Activated T-helper 1 cell treated with anti-CD3 and anti-CD28 coated beads, Interleukin-12 subunit alpha, Interleukin-12 subunit beta, Interleukin-2, Interleukin-4 antibody, amounts not matched to agents 30 ng/mL and 10 ng/mL and 1 ng/mL, durations not matched to agents 14 hours and 24 hours and 36 hours (primary cell): ENCODE measurements around the gene SPRED3. TPM values are rescaled to one million over a fixed set of nuclear protein-coding genes. Genes with fewer than 3 reads are reported as not detected.

Source experiments
- DNase-seq: peaks from one replicate; pipeline ENCODE4 v3.0.0; 2021; ENCODE audit warnings: low spot score
- H3K27ac Mint-ChIP-seq: one replicate; pipeline ENCODE4 v1.8.0; 2021; ENCODE audit warnings: mild to moderate bottlenecking, mixed read lengths
- H3K27me3 Mint-ChIP-seq: one replicate; pipeline ENCODE4 v1.8.0; 2022; ENCODE audit warnings: mild to moderate bottlenecking, moderate library complexity, mixed read lengths; ENCODE audit not compliant: insufficient read depth
- H3K36me3 Mint-ChIP-seq: one replicate; pipeline ENCODE4 v1.8.0; 2021; ENCODE audit warnings: low read depth, mixed read lengths
- H3K4me1 Mint-ChIP-seq: one replicate; pipeline ENCODE4 v1.8.0; 2021; ENCODE audit warnings: low read depth, mixed read lengths
- H3K4me3 Mint-ChIP-seq: one replicate; pipeline ENCODE4 v1.8.0; 2021; ENCODE audit warnings: mild to moderate bottlenecking, moderate library complexity, mixed read lengths
- H3K9me3 Mint-ChIP-seq: one replicate; pipeline ENCODE4 v1.8.0; 2021; ENCODE audit warnings: mixed read lengths
- intact Hi-C: fragments of 100-400 bp; cut with micrococcal nuclease; formaldehyde crosslinking; loops from one replicate; pipeline ENCODE4 v1.15.1; 2024
- total RNA-seq: library from RNA; stranded (reverse); gene quantifications from 2 replicates; pipeline ENCODE4 v1.2.3, GENCODE V29; 2022

SPRED3 gene
- total RNA-seq, 1 donor from 2014 or later: 2.2 TPM

DNA sequence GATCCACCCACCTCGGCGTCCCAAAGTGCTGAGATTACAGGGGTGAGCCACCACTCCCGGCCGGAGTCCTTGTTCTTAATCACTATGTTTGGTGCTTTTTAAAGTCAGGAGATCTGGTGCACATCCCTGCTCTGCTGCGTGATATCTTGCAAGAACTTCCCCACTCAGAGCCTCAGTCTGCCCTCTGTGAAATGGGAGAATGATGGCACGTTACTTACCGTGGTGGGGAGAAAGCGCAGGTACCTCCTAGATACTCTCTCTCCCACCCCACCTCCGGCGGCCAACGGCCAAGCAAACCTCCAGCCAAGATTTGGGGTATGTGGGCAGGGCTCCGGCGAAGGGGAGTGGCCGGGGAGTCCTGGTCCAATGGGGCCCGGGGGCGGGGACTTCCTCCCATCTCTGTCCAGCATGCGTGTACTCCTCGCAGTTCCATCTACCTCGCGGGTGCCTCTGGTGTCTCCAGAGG lies 44.8 kb downstream of the SPRED3 start, which contains the start of gene RYR1:
TSS of gene RYR1 (plus strand) at position 424 of the 466 bp plus-strand sequence. CDS start 139 bp downstream, outside the sequence.
- peak; percentile 43 for DNase-seq
- Mint-ChIP-seq H3K36me3 (no peaks in the 10 kb centered on the region), H3K4me1 (peaks cover 22% of the 10 kb centered on the region), H3K27ac (peak within 1 kb of the TSS; percentile 51), H3K9me3 (no peaks in the 10 kb centered on the region), H3K4me3 (peak within 1 kb of the TSS; percentile 72), H3K27me3 (peaks cover 20% of the 10 kb centered on the region)
- intact Hi-C loops: no loop called here

DNA sequence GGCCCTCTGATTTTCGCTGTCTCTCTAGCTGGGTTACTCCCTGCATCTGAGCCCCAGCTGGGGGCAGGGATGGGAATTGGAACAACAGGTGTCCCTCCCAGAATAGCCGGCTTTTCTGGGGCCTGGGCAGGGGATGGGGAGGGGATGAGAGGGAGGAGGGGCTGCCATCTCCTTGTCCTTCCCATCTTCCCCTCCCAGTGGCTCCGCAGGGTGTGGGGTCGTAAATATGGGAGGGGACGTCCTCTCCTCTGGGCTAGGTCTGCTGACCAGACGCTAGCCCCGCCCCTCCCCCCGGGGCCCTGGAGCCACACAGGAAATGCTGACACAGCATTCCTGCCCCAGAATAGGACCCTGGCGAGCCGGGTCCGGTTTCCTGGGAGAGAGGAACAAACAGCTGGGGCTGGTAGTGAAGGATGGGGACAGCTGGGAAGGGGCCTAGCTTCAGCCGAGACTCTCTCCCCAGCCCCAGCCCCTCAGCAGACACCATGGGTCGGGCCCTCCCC lies 46.1 kb downstream of the SPRED3 start:
- Mint-ChIP-seq H3K27ac (no peak overlapping the region), H3K9me3 (no peaks in the 10 kb centered on the region), H3K36me3 (no peaks in the 10 kb centered on the region), H3K27me3 (peaks cover 20% of the 10 kb centered on the region), H3K4me1 (peaks cover 12% of the 10 kb centered on the region), H3K4me3 (peak overlapping the region; percentile 4)
- no peak for DNase-seq
- intact Hi-C loops: no loop called here

DNA sequence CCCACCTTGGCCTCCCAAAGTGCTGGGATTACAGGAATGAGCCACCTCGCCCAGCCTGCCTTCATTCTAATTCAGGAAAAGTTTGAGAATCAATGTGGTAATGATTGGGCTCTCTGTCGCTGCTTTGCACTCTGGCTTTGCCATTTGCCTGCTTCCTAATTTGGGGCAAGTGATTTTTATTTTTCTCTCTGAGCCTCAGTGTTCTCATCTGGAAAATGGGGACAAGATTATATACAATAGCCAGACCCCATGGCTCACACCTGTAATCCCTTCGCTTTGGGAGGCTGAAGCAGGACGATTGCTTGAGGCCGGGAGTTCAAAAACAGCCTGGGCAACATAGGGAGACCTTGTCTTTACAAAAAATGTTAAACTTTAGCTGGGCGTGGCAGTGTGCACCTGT lies 48.8 kb downstream of the SPRED3 start:
- peaks cover 18% of the 10 kb centered on the region for H3K27me3 Mint-ChIP-seq
- no peak overlapping the region for H3K27ac Mint-ChIP-seq
- intact Hi-C loops: no loop called here
- no peaks in the 10 kb centered on the region for H3K36me3 Mint-ChIP-seq
- no peaks in the 10 kb centered on the region for H3K9me3 Mint-ChIP-seq
- H3K4me3 Mint-ChIP-seq: no peak overlapping the region
- H3K4me1 Mint-ChIP-seq: peaks cover 9% of the 10 kb centered on the region
- DNase-seq: no peak

DNA sequence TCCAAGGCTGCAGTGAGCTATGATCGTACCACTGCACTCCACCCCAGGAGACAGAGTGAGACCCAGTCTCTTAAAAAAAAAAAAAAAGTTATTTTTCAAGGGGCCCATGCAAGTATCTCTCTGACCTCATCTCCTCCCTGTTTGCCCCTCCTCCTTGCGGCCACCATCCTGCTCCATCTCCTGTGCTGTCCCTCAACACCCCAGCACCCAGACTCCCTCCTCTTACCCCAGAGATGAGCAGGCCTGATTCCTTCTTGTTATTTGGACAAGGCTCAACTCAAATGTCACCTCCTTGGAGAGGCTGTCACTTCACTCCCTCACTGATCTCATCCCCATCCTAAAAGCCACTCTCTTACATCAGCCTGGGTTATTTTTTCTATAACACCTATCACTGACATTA lies 49.4 kb downstream of the SPRED3 start:
- no peaks in the 10 kb centered on the region for H3K36me3 Mint-ChIP-seq
- H3K9me3 Mint-ChIP-seq: no peaks in the 10 kb centered on the region
- no peak overlapping the region for H3K4me3 Mint-ChIP-seq
- peaks cover 18% of the 10 kb centered on the region for H3K27me3 Mint-ChIP-seq
- DNase-seq: no peak
- H3K27ac Mint-ChIP-seq: no peak overlapping the region
- peaks cover 9% of the 10 kb centered on the region for H3K4me1 Mint-ChIP-seq
- intact Hi-C loops: no loop called here

DNA sequence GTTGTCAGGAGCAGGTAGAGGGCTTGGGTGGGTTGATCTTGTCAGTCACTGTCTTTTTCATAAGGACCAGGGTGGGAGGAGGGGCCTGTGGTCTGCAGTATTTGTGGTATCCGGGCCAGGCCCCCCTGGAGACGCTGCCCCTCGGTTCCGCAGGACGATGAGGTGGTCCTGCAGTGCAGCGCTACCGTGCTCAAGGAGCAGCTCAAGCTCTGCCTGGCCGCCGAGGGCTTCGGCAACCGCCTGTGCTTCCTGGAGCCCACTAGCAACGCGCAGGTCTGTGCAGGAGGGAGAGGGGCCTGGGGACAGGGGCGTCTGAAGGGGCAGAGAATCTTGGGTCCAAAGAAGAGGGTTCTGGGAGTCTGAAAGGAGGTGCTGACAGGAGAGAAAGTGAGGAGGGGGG lies 52.1 kb downstream of the SPRED3 start:
- no peak for DNase-seq
- H3K36me3 Mint-ChIP-seq: no peaks in the 10 kb centered on the region
- H3K4me1 Mint-ChIP-seq: no peaks in the 10 kb centered on the region
- no peak overlapping the region for H3K27ac Mint-ChIP-seq
- no peaks in the 10 kb centered on the region for H3K9me3 Mint-ChIP-seq
- intact Hi-C loops: loop anchor here (2.0 kb wide), 1 partner anchor 38 kb away; the partner anchor contains the start of gene FAM98C
- peaks cover 3% of the 10 kb centered on the region for H3K27me3 Mint-ChIP-seq
- no peak overlapping the region for H3K4me3 Mint-ChIP-seq

DNA sequence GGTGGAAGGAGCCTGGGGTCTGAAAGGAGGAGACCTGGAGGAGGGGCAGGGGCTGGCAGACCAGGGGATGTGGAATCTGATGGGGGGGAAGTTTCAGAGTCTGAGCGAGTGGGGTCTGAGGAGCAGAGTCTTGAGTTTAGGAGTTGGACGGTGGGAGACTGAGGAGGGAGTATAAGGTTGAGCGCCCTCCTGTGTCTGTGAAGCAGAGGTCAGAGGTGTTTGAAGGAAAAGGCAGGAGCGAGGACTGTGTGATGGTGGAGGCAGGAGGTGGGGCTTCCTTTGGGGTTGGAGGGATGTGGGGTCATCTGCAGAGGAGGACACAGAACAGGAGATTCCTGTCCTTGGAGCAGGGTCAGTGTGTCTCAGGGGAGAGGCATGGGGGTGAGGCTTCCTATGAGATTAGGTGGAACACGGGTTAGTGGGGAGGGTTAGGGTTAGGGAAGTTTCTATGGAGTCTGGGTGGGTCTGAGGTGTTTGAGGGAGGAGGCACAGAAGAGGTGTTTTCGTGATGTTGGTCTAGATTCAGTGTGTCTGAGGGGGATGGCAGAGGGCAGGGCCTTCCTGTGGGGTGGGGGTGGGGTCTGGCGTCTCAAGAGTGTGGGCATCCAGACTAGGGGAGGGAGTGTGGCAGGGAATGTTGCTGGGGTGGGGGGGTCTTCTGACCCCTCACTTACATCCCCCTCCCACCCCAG lies 53.3 kb downstream of the SPRED3 start:
- H3K27me3 Mint-ChIP-seq: peaks cover 3% of the 10 kb centered on the region
- intact Hi-C loops: loop anchor here (2.0 kb wide), 1 partner anchor 39 kb away; the partner anchor contains the start of gene FAM98C
- no peak overlapping the region for H3K27ac Mint-ChIP-seq
- no peaks in the 10 kb centered on the region for H3K36me3 Mint-ChIP-seq
- no peaks in the 10 kb centered on the region for H3K4me1 Mint-ChIP-seq
- DNase-seq: no peak
- H3K9me3 Mint-ChIP-seq: no peaks in the 10 kb centered on the region
- H3K4me3 Mint-ChIP-seq: no peak overlapping the region

DNA sequence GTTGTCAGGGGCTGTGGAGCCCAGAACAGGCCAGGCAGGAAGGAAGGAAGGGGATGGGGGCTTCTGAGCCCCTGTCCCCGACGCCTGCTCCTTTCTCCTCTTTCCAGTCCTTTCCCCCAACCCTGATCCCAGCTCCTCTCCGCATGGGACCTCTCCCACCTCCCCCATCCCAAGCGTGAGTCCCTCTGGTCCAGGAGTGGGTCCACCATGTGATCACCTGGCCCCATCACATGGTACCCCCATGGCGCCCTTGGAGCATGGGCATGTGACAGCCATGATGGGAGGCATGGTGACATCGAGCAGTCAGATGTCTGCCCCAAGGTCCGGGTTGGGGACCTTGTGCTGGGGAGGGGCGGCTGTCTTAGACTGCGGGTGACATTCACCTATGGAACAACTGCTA lies 54.2 kb downstream of the SPRED3 start:
- intact Hi-C loops: no loop called here

DNA sequence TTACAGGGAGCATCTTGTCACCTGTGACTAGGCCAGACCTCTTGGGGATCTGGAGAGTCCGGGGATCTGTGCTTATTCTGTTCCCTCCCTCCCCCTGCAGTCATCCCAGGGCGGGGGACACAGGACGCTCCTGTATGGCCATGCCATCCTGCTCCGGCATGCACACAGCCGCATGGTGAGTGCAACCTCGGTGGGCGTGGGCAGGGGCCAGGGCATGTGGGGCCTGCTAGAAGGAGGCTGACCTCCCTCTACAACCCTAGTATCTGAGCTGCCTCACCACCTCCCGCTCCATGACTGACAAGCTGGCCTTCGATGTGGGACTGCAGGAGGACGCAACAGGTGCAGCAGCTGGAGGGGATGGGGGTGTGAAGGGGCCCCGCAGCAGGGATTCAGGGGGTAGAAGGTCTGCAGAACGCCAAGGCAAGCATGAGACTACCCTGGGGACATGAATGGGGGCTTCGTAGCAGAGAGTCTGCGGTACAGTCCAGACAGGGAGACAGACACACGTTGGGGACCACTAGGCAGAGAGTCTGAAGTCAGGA lies 55.0 kb downstream of the SPRED3 start:
- H3K9me3 Mint-ChIP-seq: no peaks in the 10 kb centered on the region
- no peak for DNase-seq
- no peak overlapping the region for H3K27ac Mint-ChIP-seq
- H3K27me3 Mint-ChIP-seq: no peaks in the 10 kb centered on the region
- intact Hi-C loops: no loop called here
- H3K36me3 Mint-ChIP-seq: no peaks in the 10 kb centered on the region
- no peak overlapping the region for H3K4me3 Mint-ChIP-seq
- no peaks in the 10 kb centered on the region for H3K4me1 Mint-ChIP-seq

More for the DNA sequence above, 54.2 kb downstream of the SPRED3 start:
- Mint-ChIP-seq H3K9me3 (no peaks in the 10 kb centered on the region), H3K4me3 (no peak overlapping the region), H3K27ac (no peak overlapping the region), H3K4me1 (no peaks in the 10 kb centered on the region), H3K27me3 (no peaks in the 10 kb centered on the region), H3K36me3 (no peaks in the 10 kb centered on the region)
- DNase-seq: no peak

DNA sequence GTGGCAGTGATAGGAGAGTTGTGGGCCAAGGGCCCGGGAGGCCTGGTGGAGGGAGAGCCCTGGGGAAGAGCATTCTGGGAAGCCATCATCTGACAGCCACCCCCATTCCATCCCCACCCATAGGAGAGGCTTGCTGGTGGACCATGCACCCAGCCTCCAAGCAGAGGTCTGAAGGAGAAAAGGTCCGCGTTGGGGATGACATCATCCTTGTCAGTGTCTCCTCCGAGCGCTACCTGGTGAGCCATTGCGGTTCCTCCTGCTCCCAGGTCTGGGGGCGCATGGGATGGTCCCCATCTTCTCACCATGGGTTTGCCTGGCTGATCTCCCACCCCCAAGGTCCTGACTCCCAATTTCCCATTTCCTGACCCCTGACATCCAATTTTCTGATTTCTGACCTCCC lies 55.5 kb downstream of the SPRED3 start:
- intact Hi-C loops: no loop called here
- Mint-ChIP-seq H3K27ac (no peak overlapping the region), H3K4me3 (no peak overlapping the region), H3K4me1 (no peaks in the 10 kb centered on the region), H3K36me3 (no peaks in the 10 kb centered on the region), H3K9me3 (no peaks in the 10 kb centered on the region), H3K27me3 (peaks cover 2% of the 10 kb centered on the region)
- no peak for DNase-seq

DNA sequence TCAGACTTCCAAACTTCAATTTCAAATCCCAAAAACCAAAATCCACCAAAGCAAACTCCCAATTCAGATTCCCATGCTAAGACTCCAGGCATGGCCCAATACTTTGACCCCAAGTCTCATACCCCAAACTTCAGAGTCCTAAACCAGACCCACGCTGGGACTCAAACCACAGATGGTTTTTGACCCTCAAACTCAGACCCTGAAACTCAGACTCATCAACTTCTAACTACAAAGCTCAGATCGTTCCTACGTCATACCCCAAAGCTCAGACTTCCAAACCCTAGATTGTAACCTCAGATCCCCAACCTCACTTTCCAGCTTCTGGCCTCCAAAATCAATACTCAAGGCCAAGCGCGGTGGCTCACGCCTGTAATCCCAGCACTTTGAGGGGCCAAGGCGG lies 56.9 kb downstream of the SPRED3 start:
- intact Hi-C loops: no loop called here
- H3K4me1 Mint-ChIP-seq: no peaks in the 10 kb centered on the region
- H3K9me3 Mint-ChIP-seq: no peaks in the 10 kb centered on the region
- peak overlapping the region; percentile 6 for H3K27ac Mint-ChIP-seq
- DNase-seq: no peak
- peaks cover 5% of the 10 kb centered on the region for H3K27me3 Mint-ChIP-seq
- H3K36me3 Mint-ChIP-seq: no peaks in the 10 kb centered on the region
- H3K4me3 Mint-ChIP-seq: no peak overlapping the region

DNA sequence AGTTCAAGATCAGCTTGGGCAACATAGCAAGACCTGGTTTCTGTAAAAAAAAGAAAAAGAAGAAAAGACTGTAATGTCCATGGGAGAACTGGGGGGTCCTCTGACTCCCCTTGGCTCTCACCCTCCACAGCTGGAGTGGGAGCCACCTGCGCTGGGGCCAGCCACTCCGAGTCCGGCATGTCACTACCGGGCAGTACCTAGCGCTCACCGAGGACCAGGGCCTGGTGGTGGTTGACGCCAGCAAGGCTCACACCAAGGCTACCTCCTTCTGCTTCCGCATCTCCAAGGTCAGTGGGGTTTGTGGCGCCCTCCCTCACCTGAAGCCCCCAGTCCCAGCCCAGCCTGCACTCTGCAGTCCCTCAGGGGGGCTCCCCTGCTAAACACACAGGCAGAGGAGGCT lies 59.7 kb downstream of the SPRED3 start:
- Mint-ChIP-seq H3K4me1 (no peaks in the 10 kb centered on the region), H3K27ac (no peak overlapping the region), H3K27me3 (peaks cover 5% of the 10 kb centered on the region), H3K9me3 (no peaks in the 10 kb centered on the region), H3K36me3 (no peaks in the 10 kb centered on the region), H3K4me3 (no peak overlapping the region)
- no peak for DNase-seq
- intact Hi-C loops: no loop called here
